ENCODE data around the gene CD96.
"Not testable (repeated sequence)": the region's sequence is repeated elsewhere in the genome, so short reads cannot be mapped to it uniquely, and the experiment has no call there.

Gene CD96

GRCh38 chr3:111517801-111518200, 24.2 kb upstream of the CD96 start:
- Histone ChIP-seq H3K36me3 (no peaks in the 10 kb centered on the region), H3K27me3 (peaks cover 6% of the 10 kb centered on the region), H3K4me1 (no peaks in the 10 kb centered on the region), H3K9me3 (no peaks in the 10 kb centered on the region), H3K4me3 (ENCODE audit: low read depth, low read length) (no peak overlapping the region)
- no peak for TF ChIP-seq CTCF (IDR thresholded peaks at IDR 0.05; ENCODE audit: low read depth, low read length)
- DNase-seq = no peak

- TF ChIP-seq CTCF (IDR thresholded peaks at IDR 0.05; ENCODE audit: low read depth, low read length) = no peak
- Histone ChIP-seq H3K9me3 (no peaks in the 10 kb centered on the region), H3K4me1 (no peaks in the 10 kb centered on the region), H3K4me3 (ENCODE audit: low read depth, low read length) (no peak overlapping the region), H3K27me3 (peaks cover 14% of the 10 kb centered on the region), H3K36me3 (no peaks in the 10 kb centered on the region)
- DNase-seq = no peak
Measured at GRCh38 chr3:111519178-111519855, 22.7 kb upstream of the CD96 start.

GRCh38 chr3:111521891-111522290, 20.1 kb upstream of the CD96 start:
- no peak overlapping the region for H3K4me3 ChIP-seq (ENCODE audit: low read depth, low read length)
- DNase-seq = no peak
- no peaks in the 10 kb centered on the region for H3K36me3 ChIP-seq
- no peaks in the 10 kb centered on the region for H3K9me3 ChIP-seq
- H3K4me1 ChIP-seq = peaks cover 5% of the 10 kb centered on the region
- no peak for TF ChIP-seq CTCF (IDR thresholded peaks at IDR 0.05; ENCODE audit: low read depth, low read length)
- H3K27me3 ChIP-seq = peaks cover 14% of the 10 kb centered on the region

GRCh38 chr3:111524486-111524885, 17.5 kb upstream of the CD96 start:
- not testable (repeated sequence) for H3K36me3 ChIP-seq; H3K9me3 ChIP-seq; H3K4me3 ChIP-seq (ENCODE audit: low read depth, low read length); DNase-seq; H3K4me1 ChIP-seq
- H3K27me3 ChIP-seq = peaks cover 14% of the 10 kb centered on the region

- TF ChIP-seq CTCF (IDR thresholded peaks at IDR 0.05; ENCODE audit: low read depth, low read length) = no peak
- Histone ChIP-seq H3K36me3 (no peaks in the 10 kb centered on the region), H3K27me3 (peaks cover 3% of the 10 kb centered on the region; the same call in 1 of the 2 replicates), H3K4me1 (no peaks in the 10 kb centered on the region), H3K9me3 (no peaks in the 10 kb centered on the region), H3K4me3 (ENCODE audit: low read depth, low read length) (no peak overlapping the region)
- no peak for DNase-seq
Measured at GRCh38 chr3:111531446-111531845, 10.6 kb upstream of the CD96 start.

GRCh38 chr3:111534701-111535100, 7.3 kb upstream of the CD96 start:
- Histone ChIP-seq H3K36me3 (no peaks in the 10 kb centered on the region), H3K9me3 (no peaks in the 10 kb centered on the region), H3K4me3 (ENCODE audit: low read depth, low read length) (no peak overlapping the region), H3K27me3 (peaks cover 3% of the 10 kb centered on the region; the same call in 1 of the 2 replicates), H3K4me1 (no peaks in the 10 kb centered on the region; the same call in 1 of the 2 replicates)
- no peak for DNase-seq
- TF ChIP-seq CTCF (IDR thresholded peaks at IDR 0.05; ENCODE audit: low read depth, low read length) = no peak
